GM06990 (cell line): Measurements from ENCODE around the gene GNPTG.
A peak's percentile ranks its signal among the peaks of the same experiment; 100 is the strongest.

Experiments used
- DNase-seq: peaks from one replicate; pipeline ENCODE4 v3.0.0-alpha.2; 2011; ENCODE audit not compliant: insufficient read length; ENCODE audit errors: extremely low read depth
- H3K27me3 ChIP-seq: replicated peaks from 2 replicates; pipeline ENCODE4 v1.6.0; 2011; ENCODE audit warnings: low read length; ENCODE audit not compliant: control insufficient read depth, insufficient read depth
- H3K36me3 ChIP-seq: 2 replicates; pipeline ENCODE4 v1.5.1; 2011; ENCODE audit warnings: low read length; ENCODE audit not compliant: control insufficient read depth, insufficient read depth
- H3K4me3 ChIP-seq: replicated peaks from 2 replicates; pipeline ENCODE4 v1.5.1; 2011; ENCODE audit warnings: low read depth, mild to moderate bottlenecking, control low read depth, low read length
- TF ChIP-seq, protein P1 (sequence below): IDR thresholded peaks from 2 replicates; pipeline ENCODE4 v1.5.1; 2011; ENCODE audit warnings: low read length, control low read depth, mild to moderate bottlenecking, inconsistent platforms; ENCODE audit not compliant: insufficient read depth, poor library complexity, severe bottlenecking

The GNPTG gene

DNA sequence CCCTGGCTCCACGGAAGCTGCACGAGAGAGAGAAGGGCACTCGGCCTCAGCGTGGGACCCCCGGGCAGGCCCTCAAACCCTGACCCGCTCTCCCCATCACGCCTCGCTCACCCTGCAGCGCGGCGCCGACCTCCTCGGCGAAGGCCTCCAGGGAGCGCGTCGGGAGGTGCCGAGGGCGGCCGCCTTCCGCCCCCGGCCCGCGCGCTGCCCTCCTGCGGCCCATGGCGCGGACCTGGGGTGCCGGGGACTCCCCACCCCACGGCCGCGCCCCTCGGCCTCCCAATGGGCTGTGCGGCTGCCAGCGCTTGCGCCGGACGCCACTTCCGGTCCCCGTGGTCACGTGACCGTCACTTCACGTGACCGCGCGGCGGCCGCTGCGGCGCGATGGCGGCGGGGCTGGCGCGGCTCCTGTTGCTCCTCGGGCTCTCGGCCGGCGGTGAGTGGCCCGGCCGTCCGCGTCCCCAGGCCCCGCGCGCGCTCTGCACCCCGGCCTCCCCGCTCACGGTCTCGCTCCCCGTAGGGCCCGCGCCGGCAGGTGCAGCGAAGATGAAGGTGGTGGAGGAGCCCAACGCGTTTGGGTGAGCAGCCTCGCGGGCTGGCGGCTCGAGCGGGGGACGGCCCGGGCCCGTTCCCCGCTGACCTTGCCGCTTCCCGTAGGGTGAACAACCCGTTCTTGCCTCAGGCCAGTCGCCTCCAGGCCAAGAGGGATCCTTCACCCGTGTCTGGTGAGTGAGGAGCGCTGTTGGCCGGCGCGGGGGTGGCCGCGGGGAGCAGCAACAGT lies at the start of gene GNPTG, which contains the start of gene TSR3:
Gene GNPTG (plus strand): TSS at position 350 of the 781 bp plus-strand sequence. CDS start 35 bp downstream, at position 385.
Gene TSR3 (minus strand): TSS at position 297 of the 781 bp plus-strand sequence. CDS start 74 bp downstream, at position 223.
- TF ChIP-seq, protein P1, sequence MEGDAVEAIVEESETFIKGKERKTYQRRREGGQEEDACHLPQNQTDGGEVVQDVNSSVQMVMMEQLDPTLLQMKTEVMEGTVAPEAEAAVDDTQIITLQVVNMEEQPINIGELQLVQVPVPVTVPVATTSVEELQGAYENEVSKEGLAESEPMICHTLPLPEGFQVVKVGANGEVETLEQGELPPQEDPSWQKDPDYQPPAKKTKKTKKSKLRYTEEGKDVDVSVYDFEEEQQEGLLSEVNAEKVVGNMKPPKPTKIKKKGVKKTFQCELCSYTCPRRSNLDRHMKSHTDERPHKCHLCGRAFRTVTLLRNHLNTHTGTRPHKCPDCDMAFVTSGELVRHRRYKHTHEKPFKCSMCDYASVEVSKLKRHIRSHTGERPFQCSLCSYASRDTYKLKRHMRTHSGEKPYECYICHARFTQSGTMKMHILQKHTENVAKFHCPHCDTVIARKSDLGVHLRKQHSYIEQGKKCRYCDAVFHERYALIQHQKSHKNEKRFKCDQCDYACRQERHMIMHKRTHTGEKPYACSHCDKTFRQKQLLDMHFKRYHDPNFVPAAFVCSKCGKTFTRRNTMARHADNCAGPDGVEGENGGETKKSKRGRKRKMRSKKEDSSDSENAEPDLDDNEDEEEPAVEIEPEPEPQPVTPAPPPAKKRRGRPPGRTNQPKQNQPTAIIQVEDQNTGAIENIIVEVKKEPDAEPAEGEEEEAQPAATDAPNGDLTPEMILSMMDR = no peak
- Histone ChIP-seq H3K27me3 (no peaks in the 10 kb centered on the region), H3K4me3 (peak within 1 kb of the TSS; percentile 77), H3K36me3 (peaks cover 5% of the 10 kb centered on the region)
- DNase-seq = peak; percentile 92

DNA sequence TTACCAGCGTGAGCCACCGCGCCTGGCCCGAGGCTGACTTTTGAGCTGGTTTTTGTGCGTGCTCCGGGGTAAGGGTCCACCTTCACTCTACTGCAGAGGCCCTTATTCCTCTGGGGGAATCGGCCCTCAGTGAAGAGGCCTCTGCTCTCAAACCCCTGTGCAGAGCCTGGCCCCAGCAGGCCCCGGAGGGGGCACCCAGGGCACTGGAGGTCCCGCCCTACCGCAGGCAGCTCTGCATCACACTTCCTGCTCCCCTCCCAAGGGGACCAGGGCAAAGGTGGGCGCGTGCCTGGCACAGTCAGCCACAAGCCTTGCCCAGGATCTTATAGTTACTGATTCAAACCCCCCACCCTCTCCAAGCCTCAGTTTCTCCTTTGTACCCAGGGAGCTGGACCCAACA lies 45.9 kb upstream of the GNPTG start:
- TF ChIP-seq, protein P1 = no peak
- Histone ChIP-seq H3K4me3 (no peak overlapping the region), H3K27me3 (no peaks in the 10 kb centered on the region), H3K36me3 (no peaks in the 10 kb centered on the region)
- no peak for DNase-seq

DNA sequence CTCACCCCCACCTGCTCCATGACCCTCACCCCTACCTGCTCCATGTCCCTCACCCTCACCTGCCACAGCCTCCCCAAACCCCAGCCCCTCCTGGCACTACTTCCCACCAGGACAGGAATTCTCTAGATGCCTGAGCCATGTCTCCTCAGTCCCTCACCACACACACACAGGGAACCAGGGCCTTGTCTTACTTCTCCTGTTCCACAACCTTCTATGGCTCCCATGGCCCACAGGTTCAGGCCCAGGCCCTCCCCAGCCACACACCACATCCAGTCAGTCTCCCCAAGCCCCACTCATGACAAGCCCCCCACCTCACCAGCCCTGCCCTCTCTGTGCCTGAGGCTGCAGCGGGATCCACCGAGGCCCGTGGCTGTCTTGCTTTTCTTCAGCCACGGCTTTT lies 45.4 kb upstream of the GNPTG start:
- Histone ChIP-seq H3K36me3 (no peaks in the 10 kb centered on the region), H3K4me3 (no peak overlapping the region), H3K27me3 (no peaks in the 10 kb centered on the region)
- TF ChIP-seq, protein P1 = no peak
- no peak for DNase-seq

DNA sequence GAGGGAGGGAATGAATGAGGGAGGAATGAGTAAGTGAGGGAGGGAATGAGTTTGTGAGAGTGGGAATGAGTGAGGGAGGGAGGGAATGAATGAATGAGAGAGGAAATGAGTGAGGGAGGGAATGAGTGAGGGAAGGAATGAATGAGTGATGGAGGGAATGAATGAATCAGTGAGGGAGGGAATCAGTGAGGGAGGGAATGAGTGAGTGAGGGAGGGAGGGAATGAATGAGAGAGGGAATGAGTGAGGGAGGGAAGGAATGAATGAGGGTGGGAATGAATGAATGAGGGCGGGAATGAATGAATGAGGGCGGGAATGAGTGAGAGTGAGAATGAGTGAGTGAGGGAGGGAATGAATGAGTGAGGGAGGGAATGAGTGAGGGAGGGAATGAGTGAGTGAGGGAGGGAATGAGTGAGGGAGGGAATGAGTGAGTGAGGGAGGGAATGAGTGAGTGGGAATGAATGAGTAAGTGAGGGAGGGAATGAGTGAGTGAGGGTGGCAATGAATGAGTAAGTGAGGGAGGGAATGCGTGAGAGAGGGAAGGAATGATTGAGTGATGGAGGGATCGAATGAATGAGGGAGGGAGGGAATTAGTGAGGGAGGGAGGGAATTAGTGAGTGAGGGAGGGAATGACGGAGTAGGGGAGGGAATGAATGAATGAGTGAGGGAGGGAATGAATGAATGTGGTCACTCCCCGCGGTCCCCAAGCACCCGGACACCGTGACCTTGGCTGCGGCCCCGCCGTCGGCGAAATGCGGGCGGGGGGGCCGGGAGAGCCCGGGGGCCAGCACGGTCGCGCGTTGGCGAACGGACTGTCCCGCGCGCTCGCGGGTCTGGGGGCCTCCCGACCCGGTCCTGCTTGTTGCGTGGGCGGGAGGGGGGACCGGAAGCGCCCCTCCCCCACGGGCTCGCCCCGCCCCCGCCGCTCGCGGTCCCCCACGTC lies 43.4 kb upstream of the GNPTG start:
- TF ChIP-seq, protein P1 = no peak
- Histone ChIP-seq H3K27me3 (no peaks in the 10 kb centered on the region), H3K36me3 (peaks cover 6% of the 10 kb centered on the region), H3K4me3 (peak overlapping the region; percentile 64)
- DNase-seq = no peak

DNA sequence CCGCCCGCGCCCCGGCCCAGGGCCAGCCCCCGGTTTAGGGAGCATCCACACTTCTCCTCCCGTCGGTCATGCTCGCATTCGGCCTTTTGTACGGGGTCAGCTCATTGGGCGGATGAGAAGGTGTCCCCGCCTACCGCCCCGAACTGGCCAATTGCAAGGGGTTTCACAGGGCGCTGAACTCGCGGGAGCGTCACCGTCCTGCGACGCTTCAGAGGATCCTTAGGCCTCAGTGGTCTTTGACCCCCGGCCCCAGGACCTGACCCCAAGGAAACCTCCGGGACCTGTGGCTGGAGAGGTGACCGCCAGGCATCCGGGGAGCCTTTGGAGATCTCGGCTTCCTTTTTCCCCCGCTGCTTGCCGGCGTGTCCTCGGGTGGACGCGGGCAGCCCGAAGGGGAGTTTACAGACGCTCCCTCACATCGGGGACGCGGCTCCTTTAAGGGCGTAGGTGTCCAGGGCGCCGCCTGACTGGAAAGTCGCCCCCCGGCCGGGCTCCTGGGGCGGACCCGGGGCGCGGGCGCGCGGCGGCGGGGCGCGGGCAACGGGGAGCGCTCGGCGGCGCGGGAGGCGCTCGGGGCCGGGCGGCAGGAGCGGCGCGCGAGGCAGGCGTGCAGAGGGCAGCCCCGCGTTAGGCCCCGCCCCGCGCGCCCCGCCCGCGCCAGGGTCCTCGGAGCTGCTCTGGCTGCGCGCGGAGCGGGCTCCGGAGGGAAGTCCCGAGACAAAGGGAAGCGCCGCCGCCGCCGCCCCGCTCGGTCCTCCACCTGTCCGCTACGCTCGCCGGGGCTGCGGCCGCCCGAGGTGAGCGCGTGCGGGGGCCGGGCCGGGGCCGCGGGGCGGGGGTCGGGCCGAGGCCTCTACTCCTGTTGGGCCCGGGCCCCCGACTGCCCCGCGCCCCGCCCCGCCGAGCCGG lies 42.5 kb upstream of the GNPTG start, which contains the start of gene UBE2I:
Gene UBE2I (plus strand): TSS at position 660 of the 909 bp plus-strand sequence. CDS start 4,395 bp downstream, outside the sequence.
- H3K27me3 ChIP-seq = no peaks in the 10 kb centered on the region
- TF ChIP-seq, protein P1 = no peak
- H3K4me3 ChIP-seq = peak within 1 kb of the TSS; percentile 96
- H3K36me3 ChIP-seq = peaks cover 11% of the 10 kb centered on the region
- DNase-seq = peak; percentile 100
